MM.1S (cell line): ENCODE measurements around the gene BLTP3B.

Experiments
- DNase-seq: peaks from one replicate; pipeline ENCODE4 v3.0.0-alpha.2; 2015
- H2AFZ ChIP-seq: fragments of 300-600 bp; sonication (generic); 2 replicates; pipeline ENCODE4 v1.6.0; 2016; ENCODE audit warnings: antibody characterized with exemption, low read length
- H3F3A ChIP-seq: fragments of 300-600 bp; sonication (generic); 2 replicates; pipeline ENCODE4 v1.6.1; 2016; ENCODE audit warnings: mild to moderate bottlenecking, antibody characterized with exemption, low read length, moderate library complexity, mixed read lengths; ENCODE audit not compliant: insufficient read depth
- H3K27ac ChIP-seq: fragments of 300-600 bp; sonication (generic); 2 replicates; pipeline ENCODE4 v1.5.1; 2016; ENCODE audit warnings: mild to moderate bottlenecking, low read length
- H3K27me3 ChIP-seq: fragments of 300-600 bp; sonication (generic); replicated peaks from 2 replicates; pipeline ENCODE4 v1.6.0; 2016; ENCODE audit warnings: low read length; ENCODE audit not compliant: insufficient read depth
- H3K36me3 ChIP-seq: fragments of 300-600 bp; sonication (generic); replicated peaks from 2 replicates; pipeline ENCODE4 v1.6.1; 2016; ENCODE audit warnings: mild to moderate bottlenecking, low read length, mixed read lengths; ENCODE audit not compliant: insufficient read depth
- H3K4me1 ChIP-seq: fragments of 300-600 bp; sonication (generic); 2 replicates; pipeline ENCODE4 v1.6.1; 2016; ENCODE audit warnings: low read length, mixed read lengths
- H3K4me2 ChIP-seq: fragments of 300-600 bp; sonication (generic); 2 replicates; pipeline ENCODE4 v1.6.0; 2016; ENCODE audit warnings: low read depth, low read length
- H3K4me3 ChIP-seq: fragments of 300-600 bp; sonication (generic); 2 replicates; pipeline ENCODE4 v1.5.1; 2016; ENCODE audit warnings: low read length, mixed read lengths
- H3K79me2 ChIP-seq: fragments of 300-600 bp; sonication (generic); 2 replicates; pipeline ENCODE4 v1.6.1; 2016; ENCODE audit warnings: mixed run types, low read length, mixed read lengths
- H3K9ac ChIP-seq: fragments of 300-600 bp; sonication (generic); 2 replicates; pipeline ENCODE4 v1.6.1; 2016; ENCODE audit warnings: low read length, mixed read lengths
- H3K9me2 ChIP-seq: fragments of 300-600 bp; sonication (generic); replicated peaks from 2 replicates; pipeline ENCODE4 v1.6.1; 2016; ENCODE audit warnings: mild to moderate bottlenecking, low read length, mixed read lengths; ENCODE audit not compliant: insufficient read depth
- H3K9me3 ChIP-seq: fragments of 300-600 bp; sonication (generic); replicated peaks from 2 replicates; pipeline ENCODE4 v1.6.1; 2016; ENCODE audit warnings: mild to moderate bottlenecking, low read length, mixed read lengths; ENCODE audit not compliant: insufficient read depth
- H4K20me1 ChIP-seq: fragments of 300-600 bp; sonication (generic); 2 replicates; pipeline ENCODE4 v1.6.1; 2016; ENCODE audit warnings: mild to moderate bottlenecking, low read length, moderate library complexity, mixed read lengths; ENCODE audit not compliant: insufficient read depth
- EZH2 ChIP-seq: fragments of 300-600 bp; sonication (generic); optimal IDR thresholded peaks from 2 replicates; pipeline ENCODE3; 2017; ENCODE audit warnings: low read depth, mild to moderate bottlenecking, antibody characterized with exemption, low read length, mixed read lengths
- EZH2phosphoT487 ChIP-seq: fragments of 300-600 bp; sonication (generic); IDR thresholded peaks from 2 replicates; pipeline ENCODE4 v1.6.1; 2018; ENCODE audit warnings: antibody characterized with exemption, low read length
- TF ChIP-seq, protein P1 (sequence below): fragments of 300-600 bp; sonication (generic); IDR thresholded peaks from 2 replicates; pipeline ENCODE4 v1.5.1; 2016; ENCODE audit warnings: antibody characterized with exemption, low read length, mixed read lengths

BLTP3B gene

DNA sequence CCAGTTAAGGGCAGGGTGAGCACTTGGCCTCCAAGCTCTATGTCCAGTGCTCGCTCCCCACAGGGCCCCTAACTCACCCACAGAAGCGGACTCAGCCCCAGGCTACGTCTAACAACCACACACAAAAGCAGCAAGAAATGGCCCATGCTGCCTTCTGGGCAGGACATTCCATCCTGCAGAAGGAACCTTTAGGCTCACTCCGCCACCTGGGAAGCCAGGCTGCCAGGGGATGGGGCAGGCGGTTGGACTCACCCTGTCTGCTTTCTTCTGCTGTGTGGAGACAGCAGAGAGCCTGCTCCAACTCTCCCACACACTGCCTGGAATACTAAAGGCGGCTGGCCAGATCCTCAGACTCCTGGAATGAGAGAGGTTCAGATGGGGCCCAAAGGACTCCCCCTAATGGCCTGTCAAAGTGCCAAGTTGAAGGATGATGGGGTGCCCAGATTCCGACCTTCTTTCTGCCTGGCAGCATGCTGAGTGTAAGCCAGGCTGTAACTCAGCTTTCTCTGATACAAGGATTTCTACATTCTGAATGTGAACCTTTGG, 27.7 kb upstream of the BLTP3B start:
- Histone ChIP-seq H4K20me1 (no peaks in the 10 kb centered on the region), H3K9ac (no peak overlapping the region), H3K9me2 (no peaks in the 10 kb centered on the region), H3K4me1 (no peaks in the 10 kb centered on the region), H3K4me3 (no peak overlapping the region), H3K36me3 (no peaks in the 10 kb centered on the region), H3K27ac (no peak overlapping the region), H3F3A (no peaks in the 10 kb centered on the region), H3K27me3 (no peaks in the 10 kb centered on the region), H2AFZ (no peak overlapping the region), H3K4me2 (no peak overlapping the region), H3K9me3 (no peaks in the 10 kb centered on the region), H3K79me2 (no peaks in the 10 kb centered on the region)
- TF ChIP-seq EZH2 (no peak), EZH2phosphoT487 (no peak)
- TF ChIP-seq, protein P1, sequence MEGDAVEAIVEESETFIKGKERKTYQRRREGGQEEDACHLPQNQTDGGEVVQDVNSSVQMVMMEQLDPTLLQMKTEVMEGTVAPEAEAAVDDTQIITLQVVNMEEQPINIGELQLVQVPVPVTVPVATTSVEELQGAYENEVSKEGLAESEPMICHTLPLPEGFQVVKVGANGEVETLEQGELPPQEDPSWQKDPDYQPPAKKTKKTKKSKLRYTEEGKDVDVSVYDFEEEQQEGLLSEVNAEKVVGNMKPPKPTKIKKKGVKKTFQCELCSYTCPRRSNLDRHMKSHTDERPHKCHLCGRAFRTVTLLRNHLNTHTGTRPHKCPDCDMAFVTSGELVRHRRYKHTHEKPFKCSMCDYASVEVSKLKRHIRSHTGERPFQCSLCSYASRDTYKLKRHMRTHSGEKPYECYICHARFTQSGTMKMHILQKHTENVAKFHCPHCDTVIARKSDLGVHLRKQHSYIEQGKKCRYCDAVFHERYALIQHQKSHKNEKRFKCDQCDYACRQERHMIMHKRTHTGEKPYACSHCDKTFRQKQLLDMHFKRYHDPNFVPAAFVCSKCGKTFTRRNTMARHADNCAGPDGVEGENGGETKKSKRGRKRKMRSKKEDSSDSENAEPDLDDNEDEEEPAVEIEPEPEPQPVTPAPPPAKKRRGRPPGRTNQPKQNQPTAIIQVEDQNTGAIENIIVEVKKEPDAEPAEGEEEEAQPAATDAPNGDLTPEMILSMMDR = no peak
- DNase-seq = no peak

DNA sequence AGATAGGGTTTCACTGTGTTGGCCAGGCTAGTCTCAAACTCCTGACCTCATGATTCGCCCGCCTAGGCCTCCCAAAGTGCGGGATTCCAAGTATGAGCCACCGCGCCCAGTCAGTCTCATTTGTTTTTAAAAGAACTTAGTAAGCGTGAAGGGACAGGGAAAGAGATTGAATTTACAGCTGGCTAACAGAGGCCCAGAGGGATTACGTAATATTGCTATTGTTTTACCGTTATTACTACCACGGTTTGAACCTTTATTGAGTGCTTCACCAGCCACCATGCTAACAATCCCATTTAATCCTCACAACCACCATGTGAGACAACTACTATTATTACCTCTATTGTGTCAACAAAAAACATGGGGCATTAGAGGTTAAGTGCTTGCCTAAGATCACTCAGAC, 26.7 kb upstream of the BLTP3B start:
- Histone ChIP-seq H3K4me2 (no peak overlapping the region), H3K4me3 (no peak overlapping the region), H3K9me2 (no peaks in the 10 kb centered on the region), H3K79me2 (no peaks in the 10 kb centered on the region), H2AFZ (no peak overlapping the region), H3K9me3 (no peaks in the 10 kb centered on the region), H3K36me3 (no peaks in the 10 kb centered on the region), H3K9ac (no peak overlapping the region), H3K27me3 (no peaks in the 10 kb centered on the region), H3F3A (no peaks in the 10 kb centered on the region), H4K20me1 (no peaks in the 10 kb centered on the region), H3K27ac (no peak overlapping the region), H3K4me1 (no peaks in the 10 kb centered on the region)
- TF ChIP-seq EZH2phosphoT487 (no peak), EZH2 (no peak)
- TF ChIP-seq, protein P1 = no peak
- no peak for DNase-seq

DNA sequence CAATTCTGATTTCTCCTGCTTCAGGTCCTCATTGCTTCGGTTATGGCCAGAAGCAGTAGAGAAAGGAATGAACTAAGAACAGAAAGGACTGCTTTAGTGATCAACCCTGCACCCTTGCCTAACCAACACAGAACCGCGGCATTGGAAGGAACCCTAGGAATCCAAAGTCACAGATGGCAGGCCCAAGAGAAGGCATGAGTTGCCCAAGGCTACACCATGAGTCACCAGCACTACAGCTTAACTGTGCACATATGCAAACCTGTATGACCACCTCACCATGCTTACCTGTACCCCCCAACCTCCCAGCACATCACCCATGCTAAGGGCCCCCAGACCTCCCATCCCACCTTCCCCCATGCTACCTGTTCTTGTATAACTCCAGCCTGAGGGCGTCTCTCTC, 25.9 kb upstream of the BLTP3B start:
- H3K79me2 ChIP-seq = no peaks in the 10 kb centered on the region
- H3F3A ChIP-seq = no peaks in the 10 kb centered on the region
- no peaks in the 10 kb centered on the region for H3K9me2 ChIP-seq
- no peaks in the 10 kb centered on the region for H3K4me1 ChIP-seq
- TF ChIP-seq EZH2phosphoT487 = no peak
- H3K4me3 ChIP-seq = no peak overlapping the region
- no peak overlapping the region for H3K4me2 ChIP-seq
- H3K9ac ChIP-seq = no peak overlapping the region
- H3K9me3 ChIP-seq = no peaks in the 10 kb centered on the region
- H3K27ac ChIP-seq = no peak overlapping the region
- H3K27me3 ChIP-seq = no peaks in the 10 kb centered on the region
- H4K20me1 ChIP-seq = no peaks in the 10 kb centered on the region
- H3K36me3 ChIP-seq = no peaks in the 10 kb centered on the region
- H2AFZ ChIP-seq = no peak overlapping the region
- no peak for DNase-seq

DNA sequence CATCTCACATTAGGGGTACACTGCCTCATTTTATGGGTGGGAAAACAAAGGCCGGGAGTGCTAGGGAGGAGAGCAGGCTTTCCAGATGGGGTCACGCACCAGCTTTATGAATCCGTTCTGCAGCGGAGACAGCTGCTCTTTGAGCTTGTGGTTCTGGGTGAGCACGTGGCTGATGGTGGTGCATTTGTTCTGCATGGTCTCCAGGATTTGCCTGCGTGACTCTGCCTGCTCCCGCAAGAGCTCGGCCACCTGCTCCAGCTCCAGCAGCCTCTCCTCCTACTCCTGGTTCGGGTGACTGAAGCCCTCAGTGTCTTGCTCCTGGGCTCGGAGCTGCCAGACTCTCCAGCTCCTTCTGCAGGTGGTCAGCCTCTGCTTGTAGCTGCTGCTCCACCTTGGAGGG, 23.6 kb upstream of the BLTP3B start:
- no peak overlapping the region for H3K9ac ChIP-seq
- no peak for DNase-seq
- no peaks in the 10 kb centered on the region for H3K4me1 ChIP-seq
- H3K36me3 ChIP-seq = no peaks in the 10 kb centered on the region
- no peaks in the 10 kb centered on the region for H4K20me1 ChIP-seq
- H3F3A ChIP-seq = no peaks in the 10 kb centered on the region
- H3K79me2 ChIP-seq = no peaks in the 10 kb centered on the region
- no peak overlapping the region for H2AFZ ChIP-seq
- no peaks in the 10 kb centered on the region for H3K9me2 ChIP-seq
- no peak overlapping the region for H3K4me3 ChIP-seq
- no peak for TF ChIP-seq EZH2
- TF ChIP-seq, protein P1 = no peak
- no peak for TF ChIP-seq EZH2phosphoT487
- H3K27ac ChIP-seq = no peak overlapping the region
- no peaks in the 10 kb centered on the region for H3K9me3 ChIP-seq
- H3K27me3 ChIP-seq = no peaks in the 10 kb centered on the region
- H3K4me2 ChIP-seq = no peak overlapping the region
